A549 treated with dexamethasone at 1 μM for 4 hours (cell line): Measurements from ENCODE around the gene NDRG3. TPM values are rescaled to one million over a fixed set of nuclear protein-coding genes. Genes with fewer than 3 reads are reported as not detected.

Source experiments
- total RNA-seq: library from RNA; stranded (reverse); fragments of 200-300 nt; extraction: Qiagen RNA extraction; gene quantifications from 5 replicates; pipeline ENCODE4 v1.2.3, GENCODE V29; 2022

Gene NDRG3
- total RNA-seq = 19.9 to 24.7 TPM (median 24.2 TPM) in 5 replicates

GRCh38 chr20:36745927-36746659 is at the start of gene NDRG3:
TSS of gene NDRG3 (minus strand) at chr20:36746090. CDS start at chr20:36721735, 24,355 bp downstream.

GRCh38 chr20:36773597-36774390 is 27.9 kb upstream of the NDRG3 start, which contains the start of gene DSN1:
TSS of gene DSN1 (minus strand) at chr20:36773763. CDS start at chr20:36771458, 2,305 bp downstream.

GRCh38 chr20:36645998-36646397 is 99.9 kb downstream of the NDRG3 start, which contains the start of gene SLA2:
TSS of gene SLA2 (minus strand) at chr20:36646196. CDS start at chr20:36641335, 4,861 bp downstream.

GRCh38 chr20:36605399-36606157 is 140.3 kb downstream of the NDRG3 start, which contains the start of gene RAB5IF:
TSS of gene RAB5IF (plus strand) at chr20:36605779. CDS start at chr20:36605952, 173 bp downstream.

Other genes starting within 250 kb of the NDRG3 start
- gene MYL9, start 204.6 kb downstream of the NDRG3 start, total RNA-seq = 15.0 to 26.4 TPM (median 21.3 TPM) in 5 replicates
- gene TGIF2, start 172.5 kb downstream of the NDRG3 start, total RNA-seq = 3.3 to 4.9 TPM (median 4.2 TPM) in 5 replicates
- 194 to 255 TPM (median 228 TPM) in 5 replicates for gene RAB5IF, start 140.3 kb downstream of the NDRG3 start, total RNA-seq
- gene SLA2, start 99.9 kb downstream of the NDRG3 start, total RNA-seq = 0.08 to 0.12 TPM (median 0.12 TPM) in 5 replicates
- gene DSN1, start 27.7 kb upstream of the NDRG3 start, total RNA-seq = 21.5 to 26.0 TPM (median 24.1 TPM) in 5 replicates
- gene TLDC2, start 130.0 kb upstream of the NDRG3 start, total RNA-seq = not detected in 5 replicates
- gene SAMHD1, start 205.6 kb upstream of the NDRG3 start, total RNA-seq = 8.7 to 11.5 TPM (median 10.5 TPM) in 5 replicates